ENCODE results near the gene SELENOI. TPM values are rescaled to one million over a fixed set of nuclear protein-coding genes. Genes with fewer than 3 reads are reported as not detected.
A peak's percentile ranks its signal among the peaks of the same experiment; 100 is the strongest.
"Not testable (repeated sequence)": the region's sequence is repeated elsewhere in the genome, so short reads cannot be mapped to it uniquely, and the experiment has no call there.

SELENOI gene
- total and polyA plus RNA-seq, 8 donors: 15.9 to 34.4 (median 17.9) TPM

DNA sequence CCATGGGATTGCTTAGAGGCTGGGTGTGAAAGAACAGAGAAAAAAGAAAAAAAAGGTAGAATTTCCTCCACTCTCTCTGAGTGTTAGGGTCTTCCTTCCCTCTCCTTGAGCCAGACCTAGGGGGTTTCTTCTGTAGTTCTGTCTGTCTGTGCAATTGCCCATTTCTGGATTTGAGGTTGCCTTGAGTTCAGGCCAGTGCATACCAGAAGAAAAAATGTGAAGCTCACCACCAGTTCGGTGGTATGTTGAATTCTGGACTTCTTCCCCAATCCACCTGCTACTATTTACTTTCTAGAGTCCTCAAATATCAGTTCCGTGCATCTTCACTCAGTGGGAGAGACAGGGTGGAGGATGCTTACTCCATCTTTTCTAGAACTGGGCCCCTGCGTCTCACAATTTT is 15.3 kb upstream of the SELENOI start:
- DNase-seq: no peak
- no peaks in the 10 kb centered on the region for H3K9me3 ChIP-seq
- ATAC-seq: no peak
- H3K27ac ChIP-seq: no peak overlapping the region
- no peak overlapping the region for H3K4me3 ChIP-seq
- intact Hi-C loops (cut with DNase I): no loop called here
- TF ChIP-seq, protein P1, sequence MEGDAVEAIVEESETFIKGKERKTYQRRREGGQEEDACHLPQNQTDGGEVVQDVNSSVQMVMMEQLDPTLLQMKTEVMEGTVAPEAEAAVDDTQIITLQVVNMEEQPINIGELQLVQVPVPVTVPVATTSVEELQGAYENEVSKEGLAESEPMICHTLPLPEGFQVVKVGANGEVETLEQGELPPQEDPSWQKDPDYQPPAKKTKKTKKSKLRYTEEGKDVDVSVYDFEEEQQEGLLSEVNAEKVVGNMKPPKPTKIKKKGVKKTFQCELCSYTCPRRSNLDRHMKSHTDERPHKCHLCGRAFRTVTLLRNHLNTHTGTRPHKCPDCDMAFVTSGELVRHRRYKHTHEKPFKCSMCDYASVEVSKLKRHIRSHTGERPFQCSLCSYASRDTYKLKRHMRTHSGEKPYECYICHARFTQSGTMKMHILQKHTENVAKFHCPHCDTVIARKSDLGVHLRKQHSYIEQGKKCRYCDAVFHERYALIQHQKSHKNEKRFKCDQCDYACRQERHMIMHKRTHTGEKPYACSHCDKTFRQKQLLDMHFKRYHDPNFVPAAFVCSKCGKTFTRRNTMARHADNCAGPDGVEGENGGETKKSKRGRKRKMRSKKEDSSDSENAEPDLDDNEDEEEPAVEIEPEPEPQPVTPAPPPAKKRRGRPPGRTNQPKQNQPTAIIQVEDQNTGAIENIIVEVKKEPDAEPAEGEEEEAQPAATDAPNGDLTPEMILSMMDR (IDR thresholded peaks at IDR 0.05): no peak
- peaks cover 0 to 15% of the 10 kb centered on the region in 2 donors for H3K4me1 ChIP-seq
- no peaks in the 10 kb centered on the region for H3K36me3 ChIP-seq
- no peaks in the 10 kb centered on the region for H3K27me3 ChIP-seq

DNA sequence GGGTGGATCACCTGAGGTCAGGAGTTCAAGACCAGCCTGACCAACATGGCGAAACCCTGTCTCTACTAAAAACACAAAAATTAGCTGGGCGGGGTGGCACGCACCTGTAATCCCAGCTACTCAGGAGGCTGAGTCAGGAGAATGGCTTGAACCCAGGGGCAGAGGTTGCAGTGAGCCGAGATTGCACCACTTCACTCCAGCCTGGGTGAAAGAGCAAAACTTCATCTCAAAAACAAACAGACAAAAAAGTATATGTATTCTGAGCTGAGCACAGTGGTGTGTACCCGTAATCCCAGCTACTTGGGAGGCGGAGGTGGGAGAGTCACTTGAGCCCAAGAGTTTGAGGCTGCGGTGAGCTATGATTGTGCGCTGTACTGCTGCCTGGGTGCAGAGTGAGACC is 14.6 kb upstream of the SELENOI start:
- peaks cover 0 to 12% of the 10 kb centered on the region in 2 donors for H3K4me1 ChIP-seq
- DNase-seq; H3K9me3 ChIP-seq; H3K27ac ChIP-seq; H3K27me3 ChIP-seq; H3K36me3 ChIP-seq; intact Hi-C loops (cut with DNase I); ATAC-seq; H3K4me3 ChIP-seq: not testable (repeated sequence)

DNA sequence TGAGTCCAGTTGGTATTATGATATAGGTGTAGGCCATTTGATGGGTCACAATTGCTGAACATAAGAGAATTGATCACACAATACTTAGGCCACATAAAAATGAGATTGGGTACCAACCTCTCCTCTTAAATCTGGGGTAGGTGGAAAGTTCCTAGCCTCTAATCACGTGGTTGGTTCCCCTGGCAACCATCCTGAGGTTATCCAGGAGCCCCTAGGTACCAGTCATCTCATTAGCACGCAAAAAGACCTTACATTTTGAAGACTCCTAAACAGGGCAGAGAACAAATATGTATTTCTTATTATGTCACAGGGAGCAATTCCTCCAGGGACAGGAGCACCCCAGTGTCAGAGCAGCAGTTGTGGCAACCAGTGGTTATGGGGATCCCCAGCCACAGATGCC is 12.7 kb upstream of the SELENOI start:
- no peaks in the 10 kb centered on the region for H3K27me3 ChIP-seq
- DNase-seq: no peak
- peaks cover 0 to 5% of the 10 kb centered on the region in 2 donors for H3K4me1 ChIP-seq
- H3K4me3 ChIP-seq: no peak overlapping the region
- TF ChIP-seq, protein P1 (IDR thresholded peaks at IDR 0.05): no peak
- intact Hi-C loops (cut with DNase I): no loop called here
- H3K36me3 ChIP-seq: no peaks in the 10 kb centered on the region
- no peak overlapping the region for H3K27ac ChIP-seq
- no peaks in the 10 kb centered on the region for H3K9me3 ChIP-seq
- no peak for ATAC-seq

DNA sequence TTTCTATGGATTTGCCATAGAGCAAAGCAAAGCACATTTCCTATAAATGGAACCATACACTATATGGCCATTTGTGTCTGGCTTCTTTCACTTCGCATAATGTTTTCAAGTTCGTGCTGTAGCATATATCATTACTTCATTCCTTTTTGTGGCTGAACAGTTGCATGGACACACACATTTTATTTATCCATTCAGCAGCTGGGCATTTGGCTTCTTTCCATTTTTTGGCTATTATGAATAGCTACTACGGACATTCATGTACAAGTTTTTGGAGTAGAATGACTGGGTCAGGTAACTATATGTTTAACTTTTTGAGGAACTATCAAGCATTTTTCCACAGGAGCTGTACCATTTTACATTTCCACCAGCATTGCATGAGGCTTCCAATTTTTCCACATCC is 10.7 kb upstream of the SELENOI start:
- no peaks in the 10 kb centered on the region for H3K36me3 ChIP-seq
- H3K27me3 ChIP-seq: no peaks in the 10 kb centered on the region
- no peak for ATAC-seq
- intact Hi-C loops (cut with DNase I): no loop called here
- no peak overlapping the region for H3K4me3 ChIP-seq
- TF ChIP-seq, protein P1 (IDR thresholded peaks at IDR 0.05): no peak
- peak in 1 of 4 donors; percentile 32 for DNase-seq
- no peak overlapping the region for H3K27ac ChIP-seq
- no peaks in the 10 kb centered on the region for H3K4me1 ChIP-seq
- H3K9me3 ChIP-seq: no peaks in the 10 kb centered on the region

DNA sequence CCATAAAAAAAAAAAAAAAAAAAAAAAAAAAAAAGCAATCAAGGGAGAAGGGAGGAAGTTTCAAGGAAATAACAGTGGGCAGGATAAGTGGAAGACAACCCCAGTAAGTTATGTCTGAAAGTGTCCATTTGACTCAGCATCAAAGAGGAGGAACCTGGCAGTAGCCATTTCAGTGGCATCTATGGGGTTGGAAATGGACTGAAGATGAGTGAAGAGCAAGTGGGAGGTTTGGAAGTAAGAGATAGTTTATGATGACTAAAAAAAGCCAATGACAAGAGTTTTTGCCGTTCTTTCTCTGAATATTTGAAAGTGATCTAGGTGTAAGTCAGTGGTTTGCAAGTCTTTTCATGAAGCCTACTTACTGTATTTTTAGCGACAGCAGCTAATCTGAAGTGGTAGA is 9.2 kb upstream of the SELENOI start:
- DNase-seq (no peak), ATAC-seq (no peak)
- Histone ChIP-seq H3K27me3 (no peaks in the 10 kb centered on the region), H3K4me3 (no peak overlapping the region), H3K4me1 (no peaks in the 10 kb centered on the region), H3K27ac (no peak overlapping the region), H3K9me3 (no peaks in the 10 kb centered on the region), H3K36me3 (no peaks in the 10 kb centered on the region)
- TF ChIP-seq, protein P1 (IDR thresholded peaks at IDR 0.05): no peak
- intact Hi-C loops (cut with DNase I): no loop called here

DNA sequence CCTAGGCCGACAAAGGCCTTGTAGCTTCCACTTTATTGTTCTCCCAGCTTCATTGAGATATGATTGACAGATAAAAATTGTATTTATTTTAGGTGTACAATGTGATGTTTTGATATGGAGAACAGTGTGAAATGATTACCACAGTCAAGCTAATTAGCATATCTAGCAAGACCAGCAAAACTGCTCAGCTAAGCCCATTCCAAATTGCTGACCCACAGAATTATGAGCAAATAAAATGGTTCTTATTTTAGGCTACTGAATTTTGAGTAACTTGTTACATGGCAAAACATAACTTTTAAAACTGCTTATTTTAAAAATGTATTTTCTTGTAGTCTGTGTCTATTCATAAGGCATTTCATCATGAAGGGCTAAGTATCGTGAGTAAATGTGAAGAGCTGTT is 8.6 kb upstream of the SELENOI start:
- no peak overlapping the region for H3K27ac ChIP-seq
- H3K36me3 ChIP-seq: no peaks in the 10 kb centered on the region
- no peak overlapping the region for H3K4me3 ChIP-seq
- DNase-seq (no peak), ATAC-seq (no peak)
- H3K9me3 ChIP-seq: no peaks in the 10 kb centered on the region
- intact Hi-C loops (cut with DNase I): no loop called here
- TF ChIP-seq, protein P1 (IDR thresholded peaks at IDR 0.05): no peak
- H3K4me1 ChIP-seq: no peaks in the 10 kb centered on the region
- no peaks in the 10 kb centered on the region for H3K27me3 ChIP-seq

Measured in left lung (tissue), 10 donors.